Upper lobe of left lung (tissue), 6 donors: ENCODE data around the gene AKR1A1. TPM values are rescaled to one million over a fixed set of nuclear protein-coding genes. Genes with fewer than 3 reads are reported as not detected.
A peak's percentile ranks its signal among the peaks of the same experiment; 100 is the strongest.

Experiments
- ATAC-seq, 2 donors: fragments of 200-7000 bp; cut with Tn5 transposase; one replicate each; pipeline ENCODE4 v1.9.1; 2022; ENCODE audit warnings: mild to moderate bottlenecking in 2 of 2, moderate library complexity in 2 of 2; ENCODE audit not compliant: low FRiP score in 2 of 2
- DNase-seq, 2 donors: peaks; one replicate each; pipeline ENCODE4 v3.0.0-alpha.2; 2019 to 2020
- H3K27ac ChIP-seq, 4 donors: fragments of 200-600 bp; sonication (generic); one replicate each; pipeline ENCODE4 v1.5.1; 2016 to 2019
- H3K27me3 ChIP-seq, 4 donors: fragments of 200-600 bp; sonication (generic); one replicate each; pipeline ENCODE4 v1.5.1; 2017 to 2019
- H3K36me3 ChIP-seq, 4 donors: fragments of 200-600 bp; sonication (generic); one replicate each; pipeline ENCODE4 v1.5.1; 2016 to 2019
- H3K4me1 ChIP-seq, 4 donors: fragments of 200-600 bp; sonication (generic); one replicate each; pipeline ENCODE4 v1.5.1; 2018 to 2019
- H3K4me3 ChIP-seq, 4 donors: fragments of 200-600 bp; sonication (generic); one replicate each; pipeline ENCODE4 v1.5.1; 2017 to 2019; ENCODE audit warnings: mild to moderate bottlenecking in 2 of 4, moderate library complexity in 1 of 4
- H3K9me3 ChIP-seq, 4 donors: fragments of 200-600 bp; sonication (generic); one replicate each; pipeline ENCODE4 v1.5.1; 2018 to 2019
- CTCF ChIP-seq, 6 experiments: fragments of 450-650 bp in 4 of 6; fragments of 200-600 bp in 2 of 6; sonication (generic) in 2 of 6; IDR thresholded peaks; one replicate each; pipeline ENCODE4 v1.5.1; 2016 to 2019; ENCODE audit warnings: antibody characterized with exemption in 6 of 6
- EP300 ChIP-seq, 4 donors: sonication (generic); formaldehyde crosslinking; IDR thresholded peaks; one replicate each; pipeline ENCODE4 v1.5.1; 2017; ENCODE audit warnings: antibody characterized with exemption in 4 of 4, control low read depth in 2 of 4
- POLR2A ChIP-seq, 4 donors: fragments of 450-650 bp; IDR thresholded peaks; one replicate each; pipeline ENCODE4 v1.5.1; 2016 to 2017; ENCODE audit warnings: antibody characterized with exemption in 4 of 4, mild to moderate bottlenecking in 2 of 4
- POLR2AphosphoS5 ChIP-seq, 2 donors: sonication (generic); formaldehyde crosslinking; IDR thresholded peaks; one replicate each; pipeline ENCODE4 v1.5.1; 2017; ENCODE audit warnings: antibody characterized with exemption in 2 of 2
- WGBS, 2 donors: methylation state at CpG; one replicate each; pipeline ENCODE4 v1.1.5; 2017 to 2018; 5-methylcytosine and 5-hydroxymethylcytosine counted together
- total RNA-seq, 6 donors: library from RNA; depleted of rRNA in 4 of 6; stranded (reverse); fragments of >200 nt in 4 of 6; gene quantifications; one replicate each; pipeline versions ENCODE4 v1.1.0 to v1.2.1, GENCODE V29; 2016 to 2021
- donor health status: DM: no; HTN: no; CAD: no; lungs with moderate emphysema.
- donor health status: DM: no; HTN: yes; CAD: no; lungs with severe emphysema.

Gene AKR1A1
- total RNA-seq, 6 donors from 2014 or later, result 92.1 to 210 (median 107) TPM

- Histone ChIP-seq H3K36me3 (no peaks in the 10 kb centered on the region), H3K9me3 (no peaks in the 10 kb centered on the region), H3K4me1 (peaks cover 23 to 26% (median 24%) of the 10 kb centered on the region in 4 donors), H3K27ac (no peak overlapping the region), H3K27me3 (no peaks in the 10 kb centered on the region), H3K4me3 (no peak overlapping the region)
- TF ChIP-seq POLR2AphosphoS5 (IDR thresholded peaks at IDR 0.05), result no peak
- no peak for TF ChIP-seq CTCF (IDR thresholded peaks at IDR 0.05)
- no peak for TF ChIP-seq EP300 (IDR thresholded peaks at IDR 0.05)
- TF ChIP-seq POLR2A (IDR thresholded peaks at IDR 0.05), result no peak
- DNase-seq (no peak), ATAC-seq (no peak)
- WGBS, 2 donors, result 91 to 100% methylated on average over 1 of the region's 1 CpG
These were observed 9.4 kb upstream of the AKR1A1 start for GRCh38 chr1:45541193-45541592.

DNA sequence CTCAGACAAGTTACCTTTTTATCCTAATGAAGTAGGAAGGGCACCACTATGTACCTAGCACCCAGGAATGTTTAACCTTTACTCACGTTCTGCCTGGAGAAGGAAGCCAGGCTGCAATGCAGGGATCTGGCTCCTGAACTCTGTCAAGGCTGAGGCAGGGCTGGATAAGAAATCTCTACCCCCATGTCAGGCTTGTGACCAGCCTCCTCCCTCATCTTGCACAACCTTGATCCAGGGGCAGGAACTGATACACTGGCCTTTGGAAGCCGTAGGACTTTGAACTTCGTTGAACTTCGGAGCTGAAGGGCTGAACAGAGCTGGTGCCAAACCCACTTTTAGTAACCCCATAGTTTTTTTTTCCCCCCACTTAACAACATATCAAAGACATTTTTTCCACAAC, 8.0 kb upstream of the AKR1A1 start:
- Histone ChIP-seq H3K36me3 (no peaks in the 10 kb centered on the region), H3K4me3 (no peak overlapping the region), H3K4me1 (peaks cover 23 to 26% (median 24%) of the 10 kb centered on the region in 4 donors), H3K9me3 (no peaks in the 10 kb centered on the region), H3K27me3 (no peaks in the 10 kb centered on the region), H3K27ac (peak overlapping the region in 2 of 4 donors; percentile 7 to 11)
- no peak for TF ChIP-seq CTCF (IDR thresholded peaks at IDR 0.05)
- TF ChIP-seq EP300 (IDR thresholded peaks at IDR 0.05), result peak in 1 of 4 donors; percentile 41
- peak in 1 of 4 donors; percentile 77 for TF ChIP-seq POLR2A (IDR thresholded peaks at IDR 0.05)
- peak in 1 of 2 donors; percentile 28 for TF ChIP-seq POLR2AphosphoS5 (IDR thresholded peaks at IDR 0.05)
- ATAC-seq, result peak in 1 of 2 donors; percentile 72
- WGBS, 2 donors, result 44 to 64% methylated on average over 3 to 4 of the region's 4 CpGs
- DNase-seq, result peak in 1 of 2 donors; percentile 67

GRCh38 chr1:45543581-45544417, 6.8 kb upstream of the AKR1A1 start:
- peak overlapping the region; percentile 17 to 64 (median 46) for H3K27ac ChIP-seq
- DNase-seq (peak in 1 of 2 donors; percentile 82), ATAC-seq (peak; percentile 83 to 86)
- TF ChIP-seq POLR2AphosphoS5 (IDR thresholded peaks at IDR 0.05), result peak in 1 of 2 donors; percentile 58
- peak in 1 of 4 donors; percentile 16 for TF ChIP-seq POLR2A (IDR thresholded peaks at IDR 0.05)
- no peak for TF ChIP-seq CTCF (IDR thresholded peaks at IDR 0.05)
- TF ChIP-seq EP300 (IDR thresholded peaks at IDR 0.05), result peak in 1 of 4 donors; percentile 40
- peaks cover 23 to 26% (median 24%) of the 10 kb centered on the region in 4 donors for H3K4me1 ChIP-seq
- 19 to 38% methylated on average over 8 of the region's 8 CpGs for WGBS, 2 donors
- no peaks in the 10 kb centered on the region for H3K36me3 ChIP-seq
- peak overlapping the region in 1 of 4 donors; percentile 3 for H3K4me3 ChIP-seq
- H3K9me3 ChIP-seq, result no peaks in the 10 kb centered on the region
- no peaks in the 10 kb centered on the region for H3K27me3 ChIP-seq

- DNase-seq (no peak), ATAC-seq (no peak)
- no peaks in the 10 kb centered on the region for H3K9me3 ChIP-seq
- peak overlapping the region in 2 of 4 donors; percentile 1 to 62 for H3K27ac ChIP-seq
- H3K4me3 ChIP-seq, result no peak overlapping the region
- H3K27me3 ChIP-seq, result no peaks in the 10 kb centered on the region
- H3K36me3 ChIP-seq, result no peaks in the 10 kb centered on the region
- no peak for TF ChIP-seq EP300 (IDR thresholded peaks at IDR 0.05)
- TF ChIP-seq POLR2AphosphoS5 (IDR thresholded peaks at IDR 0.05), result no peak
- no peak for TF ChIP-seq CTCF (IDR thresholded peaks at IDR 0.05)
- TF ChIP-seq POLR2A (IDR thresholded peaks at IDR 0.05), result no peak
- WGBS, 2 donors, result 75 to 84% methylated on average over 4 of the region's 4 CpGs
- H3K4me1 ChIP-seq, result peaks cover 23 to 26% (median 24%) of the 10 kb centered on the region in 4 donors
These were observed 6.1 kb upstream of the AKR1A1 start for GRCh38 chr1:45544530-45544929.
